Measurements from ENCODE around the gene THRAP3. TPM values are rescaled to one million over a fixed set of nuclear protein-coding genes. Genes with fewer than 3 reads are reported as not detected.
"Not testable (repeated sequence)": the region's sequence is repeated elsewhere in the genome, so short reads cannot be mapped to it uniquely, and the experiment has no call there.

Gene THRAP3
- total and polyA plus RNA-seq, 2 of the 8 experiments (the other 6 are each of a cell fraction or from before 2014, with no cell fraction given): 40.2 to 183 TPM

GRCh38 chr1:36196805-36197204, 27.4 kb upstream of the THRAP3 start:
- H2AK5ac ChIP-seq (ENCODE audit: low read depth, low read length); H3K23me2 ChIP-seq (ENCODE audit: low read depth, low read length); H2BK12ac ChIP-seq (ENCODE audit: low read depth, low read length); H3K9ac ChIP-seq (replicated peaks in 1 of 4; ENCODE audit: extremely low read depth in 1 of 4, low read depth in 3 of 4, low read length in 3 of 4); H3K27ac ChIP-seq (ENCODE audit: low read depth, low read length); H3K4me2 ChIP-seq (ENCODE audit: insufficient read depth in 1 of 2, low read depth in 2 of 2, low read length in 2 of 2); H3K4me1 ChIP-seq (replicated peaks in 1 of 4; ENCODE audit: control insufficient read depth in 3 of 4, insufficient read depth in 4 of 4, low read length in 3 of 4); H2BK20ac ChIP-seq (ENCODE audit: low read length); H2BK5ac ChIP-seq (ENCODE audit: low read depth, low read length); H3K9me3 ChIP-seq (ENCODE audit: insufficient read depth in 2 of 2, low read depth in 1 of 2, low read length in 1 of 2); H3K27me3 ChIP-seq (replicated peaks in 1 of 4; ENCODE audit: control insufficient read depth in 3 of 4, extremely low read depth in 1 of 4, insufficient read depth in 3 of 4, low read length in 3 of 4); H3K56ac ChIP-seq (replicated peaks; ENCODE audit: insufficient read length, low read depth, low read length); H4K8ac ChIP-seq (ENCODE audit: extremely low read depth, insufficient read depth, low read length); H3K4ac ChIP-seq (replicated peaks; ENCODE audit: insufficient read length, low read depth, low read length); DNase-seq (ENCODE audit: low read depth in 1 of 2, low spot score in 2 of 2); H2BK120ac ChIP-seq (replicated peaks; ENCODE audit: low read depth, low read length); H3K4me3 ChIP-seq (ENCODE audit: extremely low read depth in 1 of 4, insufficient read depth in 2 of 4, low read depth in 3 of 4, low read length in 4 of 4); H2AFZ ChIP-seq (ENCODE audit: low read length); H4K91ac ChIP-seq (replicated peaks; ENCODE audit: insufficient read length, low read length); H3K79me1 ChIP-seq (ENCODE audit: low read depth, low read length); H3K36me3 ChIP-seq (ENCODE audit: control insufficient read depth in 2 of 4, insufficient read depth in 4 of 4, low read length in 3 of 4); H2BK15ac ChIP-seq (ENCODE audit: low read length); FAIRE-seq; H3K18ac ChIP-seq (ENCODE audit: extremely low read depth, low read length); H4K5ac ChIP-seq (ENCODE audit: insufficient read length, low read depth, low read length); H3K23ac ChIP-seq (ENCODE audit: insufficient read length); H3K14ac ChIP-seq (ENCODE audit: insufficient read length); H4K20me1 ChIP-seq (replicated peaks in 1 of 2; ENCODE audit: control insufficient read depth in 1 of 2, insufficient read depth in 2 of 2, low read length in 2 of 2); H3K79me2 ChIP-seq (ENCODE audit: control insufficient read depth in 1 of 2, insufficient read depth in 2 of 2, low read length in 2 of 2): not testable (repeated sequence)
- CTCF ChIA-PET (ENCODE audit: partially characterized antibody): interaction anchor here (0.7 to 1.9 kb wide), 8 partner anchors 9 to 63 kb away, joined by 3 to 16 read pairs (median 4); partner anchors contain the start of gene TRAPPC3
- 93% methylated on average over 12 of the region's 12 CpGs; no CpG with 5 or more reads in 1 of the 2 experiments for WGBS, 2 experiments (ENCODE audit: extremely low coverage in 1 of 2, insufficient coverage in 1 of 2, insufficient read length in 1 of 2, insufficient replicate concordance in 2 of 2, low coverage in 1 of 2, low lambda C conversion rate in 2 of 2, missing lambda C conversion rate in 1 of 2)
- POLR2A ChIA-PET (ENCODE audit: partially characterized antibody): interaction anchor here (1.5 kb wide), 2 partner anchors 9 to 13 kb away, joined by 3 to 6 read pairs; no protein-coding TSS in a partner anchor

All from H1 (cell line).